Measurements from ENCODE around the gene LYPD5.

The LYPD5 gene

GRCh38 chr19:43748205-43748594 lies 54.0 kb downstream of the LYPD5 start:
- Histone ChIP-seq H3K9ac (ENCODE audit: low read depth, low read length) (no peak overlapping the region), H3K4me1 (ENCODE audit: control insufficient read depth, insufficient read depth, low read length) (peaks cover 18% of the 10 kb centered on the region), H3K36me3 (ENCODE audit: insufficient read depth, low read length) (peaks cover 75% of the 10 kb centered on the region), H3K9me3 (replicated peaks; ENCODE audit: low read length) (no peaks in the 10 kb centered on the region), H3K27me3 (ENCODE audit: control insufficient read depth, insufficient read depth, low read length) (no peaks in the 10 kb centered on the region), H3K4me2 (ENCODE audit: low read length) (no peak overlapping the region), H3K4me3 (ENCODE audit: low read length) (no peak overlapping the region)

GRCh38 chr19:43747557-43748204 lies 54.6 kb downstream of the LYPD5 start:
- Histone ChIP-seq H3K4me3 (ENCODE audit: low read length) (no peak overlapping the region), H3K4me2 (ENCODE audit: low read length) (no peak overlapping the region), H3K36me3 (ENCODE audit: insufficient read depth, low read length) (peaks cover 79% of the 10 kb centered on the region), H3K9me3 (replicated peaks; ENCODE audit: low read length) (no peaks in the 10 kb centered on the region), H3K27me3 (ENCODE audit: control insufficient read depth, insufficient read depth, low read length) (no peaks in the 10 kb centered on the region), H3K9ac (ENCODE audit: low read depth, low read length) (no peak overlapping the region), H3K4me1 (ENCODE audit: control insufficient read depth, insufficient read depth, low read length) (peaks cover 15% of the 10 kb centered on the region)

All from skeletal muscle satellite cell (primary cell).